PFSK-1 (cell line): Measurements from ENCODE around the gene MCM5.

Source experiments
- SIN3A ChIP-seq: IDR thresholded peaks from 2 replicates; pipeline ENCODE4 v1.6.1; 2012; ENCODE audit warnings: mild to moderate bottlenecking, low read length, moderate library complexity, borderline replicate concordance; ENCODE audit not compliant: insufficient read depth
- TAF1 ChIP-seq: IDR thresholded peaks from 2 replicates; pipeline ENCODE4 v1.6.1; 2012; ENCODE audit warnings: low read length, control low read depth, borderline replicate concordance; ENCODE audit not compliant: insufficient read depth

GRCh38 chr22:35410663-35411034, 10.7 kb downstream of the MCM5 start:
- no peak for TF ChIP-seq SIN3A
- no peak for TF ChIP-seq TAF1
